Inferior parietal cortex (tissue), 1 donor: ENCODE data around the gene NHLRC4.

Experiments used
- DNase-seq: peaks from one replicate; pipeline ENCODE4 v3.0.0-alpha.2; 2016; ENCODE audit errors: extremely low spot score

The NHLRC4 gene

DNA sequence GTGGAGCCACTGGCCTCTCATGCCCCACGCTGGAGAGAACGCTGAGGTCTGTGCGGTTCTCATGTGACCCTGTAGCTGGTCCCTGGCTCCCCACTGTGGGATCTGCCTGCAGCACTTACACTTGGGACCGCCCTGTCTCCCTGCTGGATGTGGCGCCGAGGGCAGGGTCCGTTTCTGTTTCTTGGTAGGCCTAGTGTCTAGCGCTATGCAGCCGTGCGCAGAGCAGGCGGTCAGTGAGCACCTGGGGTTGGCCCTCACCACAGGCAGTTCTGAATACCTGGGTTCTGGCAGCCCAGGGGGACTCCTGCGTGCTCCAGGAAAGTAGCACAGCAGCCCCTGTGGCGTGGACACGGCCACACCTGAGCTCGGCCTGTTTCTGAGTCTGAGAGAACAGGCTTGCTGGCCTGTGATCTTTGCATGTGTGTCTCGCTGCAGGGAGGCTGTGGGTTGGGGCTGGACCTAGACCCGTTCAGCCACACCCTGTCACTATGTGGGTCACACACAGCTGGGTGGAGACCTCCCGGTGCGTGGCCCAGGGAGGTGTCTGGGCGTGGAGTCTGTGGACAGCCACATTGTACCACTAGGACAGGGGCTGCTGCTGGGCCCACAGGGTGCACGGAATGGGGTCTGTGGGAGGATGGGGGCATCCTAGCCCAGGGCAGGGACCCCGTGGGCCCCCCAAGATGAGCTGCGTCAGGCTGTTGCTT, 36.5 kb upstream of the NHLRC4 start:
- no peak for DNase-seq

DNA sequence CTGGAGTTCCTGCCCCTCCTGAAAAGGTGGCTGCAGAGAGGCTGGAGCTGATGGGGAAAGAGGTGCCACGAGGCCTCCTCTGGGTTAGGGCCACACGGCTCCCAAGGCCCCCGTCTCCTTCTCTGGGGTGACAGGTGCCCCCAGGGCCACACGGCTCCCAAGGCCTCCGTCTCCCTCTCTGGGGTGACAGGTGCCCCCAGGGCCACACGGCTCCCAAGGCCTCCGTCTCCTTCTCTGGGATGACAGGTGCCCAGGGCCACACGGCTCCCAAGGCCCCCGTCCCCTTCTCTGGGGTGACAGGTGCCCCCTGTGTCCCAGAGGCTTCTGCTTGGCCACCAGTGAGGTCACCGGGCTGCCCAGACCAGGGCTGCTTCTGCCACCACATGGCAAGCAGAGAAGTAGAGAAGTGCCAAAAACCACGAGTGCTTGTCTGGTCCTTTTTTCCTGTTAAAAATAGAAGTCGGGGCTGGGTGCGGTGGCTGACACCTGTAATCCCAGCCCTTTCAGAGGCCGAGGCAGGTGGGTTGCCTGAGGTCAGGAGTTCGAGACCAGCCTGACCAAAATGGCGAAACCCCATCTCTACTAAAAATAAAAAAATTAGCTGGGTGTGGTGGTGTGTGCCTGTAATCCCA, 35.2 kb upstream of the NHLRC4 start:
- DNase-seq: no peak

GRCh38 chr16:533391-534123, 33.2 kb upstream of the NHLRC4 start:
- no peak for DNase-seq

DNA sequence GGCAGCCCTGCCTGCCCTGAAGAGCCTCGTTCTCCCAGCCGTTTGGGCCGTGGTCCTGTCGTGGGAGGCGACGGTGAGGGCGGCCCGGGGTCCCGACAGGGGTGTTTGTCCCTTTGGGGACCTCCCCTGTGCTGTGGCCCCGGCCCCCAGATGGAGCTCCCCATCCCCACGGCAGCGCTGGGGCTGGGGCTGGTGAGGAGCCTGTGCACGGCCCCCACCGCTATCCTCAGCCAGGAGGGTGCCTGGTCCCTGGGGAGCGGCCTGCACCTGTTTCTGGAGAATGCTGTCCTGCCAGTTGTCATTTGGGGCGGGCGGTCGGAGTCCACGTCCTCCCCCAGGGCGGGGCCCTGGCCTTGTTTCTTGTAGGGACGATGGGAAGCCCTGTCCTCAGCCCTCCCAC, 32.7 kb upstream of the NHLRC4 start:
- no peak for DNase-seq

DNA sequence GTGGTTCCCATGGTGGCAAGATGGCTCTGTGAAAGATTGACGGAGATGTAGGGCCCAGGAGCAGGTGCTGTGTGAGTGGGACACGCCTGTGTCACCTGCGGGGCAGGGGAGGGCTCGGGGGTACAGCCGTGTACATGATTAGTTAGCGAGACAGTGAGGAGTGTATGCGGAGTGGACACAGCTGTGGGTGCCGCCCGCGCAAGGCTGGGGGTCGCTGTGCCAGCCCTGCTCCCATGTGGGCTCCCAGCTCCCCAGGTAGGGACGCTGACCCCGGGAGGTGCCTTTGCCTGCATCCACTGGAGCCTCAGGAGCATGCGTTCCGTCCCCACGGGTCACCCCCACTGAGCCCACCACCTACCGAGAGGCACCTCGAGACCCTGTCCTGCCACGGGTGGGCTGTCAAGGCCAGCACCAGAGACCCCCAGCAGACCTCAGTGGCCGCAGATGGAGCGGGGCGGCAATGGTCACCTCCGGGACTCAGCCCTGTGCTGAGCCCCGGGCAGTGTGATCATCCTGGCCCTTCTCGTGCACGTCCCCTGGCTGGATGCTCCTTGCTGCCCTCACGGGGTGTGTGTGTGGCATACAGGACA, 31.9 kb upstream of the NHLRC4 start:
- no peak for DNase-seq

GRCh38 chr16:535446-536405, 31.1 kb upstream of the NHLRC4 start:
- DNase-seq: no peak

DNA sequence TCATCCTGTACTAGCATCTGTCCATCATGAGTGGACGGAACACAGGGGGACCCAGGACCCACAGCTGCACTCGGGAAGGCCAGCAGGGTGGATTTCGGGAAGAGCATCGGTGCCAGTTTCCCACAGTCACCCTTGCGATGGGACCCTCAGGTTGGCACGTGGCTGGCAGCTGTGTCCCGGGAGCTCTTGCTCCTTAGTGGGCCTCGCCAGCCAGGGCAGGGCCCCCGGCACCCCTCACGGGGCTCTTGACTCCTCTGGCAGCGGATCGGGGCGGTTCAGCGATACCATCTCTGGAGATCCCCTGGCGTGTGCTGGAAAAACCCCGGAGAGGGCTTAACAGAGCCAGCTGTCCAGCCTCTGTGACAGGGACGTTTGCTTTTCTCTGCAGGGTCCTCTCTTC, 30.1 kb upstream of the NHLRC4 start:
- no peak for DNase-seq

DNA sequence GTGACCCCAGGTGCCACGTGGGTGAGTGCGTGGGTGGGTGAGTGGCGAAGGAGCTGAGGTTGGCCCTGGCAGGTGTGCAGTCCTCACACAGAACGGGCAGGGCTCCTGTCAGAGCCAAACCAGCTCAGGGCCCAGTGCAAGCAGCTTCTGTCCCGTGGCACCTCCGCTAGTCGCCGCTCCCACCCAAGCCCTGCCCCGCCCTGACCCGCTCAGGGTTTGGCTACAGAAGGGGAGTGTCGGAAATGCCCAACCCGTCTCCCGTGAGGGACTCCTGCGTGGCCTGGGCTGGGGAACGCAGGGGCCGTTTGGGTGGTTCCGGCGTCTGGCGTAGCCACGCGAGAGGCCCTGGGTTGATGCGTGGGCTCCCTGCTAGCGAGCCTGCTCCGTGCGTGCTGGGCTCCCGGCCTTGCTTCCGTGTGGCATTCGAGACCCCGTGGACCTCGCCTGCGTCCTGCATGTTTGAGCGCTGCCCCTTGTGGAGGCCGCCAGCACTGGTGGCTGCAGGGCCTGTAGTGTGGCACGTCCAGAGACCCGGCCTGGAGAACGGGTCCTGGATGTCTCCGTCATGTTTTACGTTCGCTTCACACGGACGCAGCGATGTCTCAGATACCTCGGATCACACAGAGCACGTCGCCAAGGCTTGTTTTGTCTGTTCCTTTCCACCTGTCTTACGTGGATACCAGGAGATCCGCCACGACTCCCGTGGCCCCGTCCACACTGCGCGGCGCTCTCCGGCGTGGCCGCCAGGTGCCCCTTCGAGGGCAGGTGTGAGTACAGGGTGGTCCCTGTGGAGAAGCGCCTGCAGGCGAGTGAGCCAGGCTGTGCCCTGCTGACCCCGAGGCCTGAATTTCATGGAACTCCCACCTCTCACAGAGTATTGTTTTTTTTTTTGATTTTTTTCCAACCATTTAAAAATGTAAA, 29.1 kb upstream of the NHLRC4 start:
- no peak for DNase-seq

DNA sequence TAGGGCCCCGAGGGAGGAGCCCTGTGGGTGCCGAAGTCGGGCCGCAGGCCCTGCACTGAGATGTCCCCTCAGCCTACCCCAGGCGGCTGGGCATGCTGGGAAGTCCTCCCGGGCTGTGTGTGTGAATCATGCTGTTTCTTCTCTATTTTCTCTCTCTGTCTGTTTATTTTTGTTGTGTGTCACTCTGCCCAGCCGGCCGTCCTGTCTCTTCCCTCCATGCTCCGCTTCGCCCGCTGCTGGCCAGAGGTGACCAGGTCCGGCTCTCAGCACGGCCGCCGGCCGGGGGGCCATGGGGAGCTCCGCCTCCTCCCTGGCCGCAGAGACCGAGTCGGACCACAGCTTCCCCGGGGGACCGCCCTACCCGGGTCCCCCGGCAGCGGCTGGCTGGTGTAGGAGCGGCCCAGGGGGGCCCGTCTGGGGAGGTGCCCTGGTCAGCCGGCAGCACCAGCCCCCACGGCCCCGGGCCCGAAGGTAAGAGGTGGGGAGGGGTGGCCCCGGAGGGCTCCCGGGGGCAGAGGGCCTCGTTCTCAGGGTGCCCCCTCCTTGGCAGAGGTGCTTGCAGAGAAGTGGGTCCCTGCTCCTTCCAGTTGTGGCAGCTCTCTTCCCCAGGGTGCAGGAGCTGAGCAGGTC, 26.8 kb upstream of the NHLRC4 start:
- no peak for DNase-seq

DNA sequence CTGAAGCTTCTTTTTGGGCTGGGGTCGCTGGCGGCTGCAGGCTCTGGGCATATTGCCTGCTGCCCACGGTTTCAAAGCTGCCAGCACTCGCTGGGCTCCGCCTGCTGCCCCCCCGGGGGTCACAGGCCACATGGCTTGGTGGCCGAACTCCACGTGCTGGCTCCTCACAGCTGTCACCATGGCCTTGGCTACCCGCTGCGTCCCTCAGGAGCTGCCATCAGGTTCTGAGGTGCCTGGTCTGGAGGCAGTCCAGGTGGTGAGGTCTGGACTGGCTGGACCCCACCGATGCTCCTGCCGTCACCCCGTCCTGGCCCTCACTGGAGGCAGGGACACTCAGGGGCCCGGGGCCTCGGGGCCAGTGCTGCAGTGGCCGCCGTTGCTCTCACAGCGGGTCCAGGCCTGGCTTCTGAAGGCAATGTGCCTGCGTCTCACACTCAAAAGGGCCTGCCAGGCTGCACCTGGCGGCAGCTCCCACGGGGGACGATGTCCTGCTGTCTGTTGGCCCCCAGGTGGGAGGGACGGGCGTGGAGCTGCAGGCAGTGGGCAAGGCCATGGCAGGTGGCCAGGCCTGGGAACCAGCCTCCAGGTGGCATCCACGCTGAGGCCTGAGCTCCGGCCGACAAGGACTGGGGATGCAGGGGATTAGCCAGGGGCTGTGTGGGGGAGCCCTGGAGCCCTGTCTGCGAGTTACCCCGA, 26.0 kb upstream of the NHLRC4 start:
- no peak for DNase-seq

- DNase-seq: no peak
Observed at GRCh38 chr16:543301-544164, 23.3 kb upstream of the NHLRC4 start.

GRCh38 chr16:544517-544916, 22.3 kb upstream of the NHLRC4 start:
- no peak for DNase-seq

DNA sequence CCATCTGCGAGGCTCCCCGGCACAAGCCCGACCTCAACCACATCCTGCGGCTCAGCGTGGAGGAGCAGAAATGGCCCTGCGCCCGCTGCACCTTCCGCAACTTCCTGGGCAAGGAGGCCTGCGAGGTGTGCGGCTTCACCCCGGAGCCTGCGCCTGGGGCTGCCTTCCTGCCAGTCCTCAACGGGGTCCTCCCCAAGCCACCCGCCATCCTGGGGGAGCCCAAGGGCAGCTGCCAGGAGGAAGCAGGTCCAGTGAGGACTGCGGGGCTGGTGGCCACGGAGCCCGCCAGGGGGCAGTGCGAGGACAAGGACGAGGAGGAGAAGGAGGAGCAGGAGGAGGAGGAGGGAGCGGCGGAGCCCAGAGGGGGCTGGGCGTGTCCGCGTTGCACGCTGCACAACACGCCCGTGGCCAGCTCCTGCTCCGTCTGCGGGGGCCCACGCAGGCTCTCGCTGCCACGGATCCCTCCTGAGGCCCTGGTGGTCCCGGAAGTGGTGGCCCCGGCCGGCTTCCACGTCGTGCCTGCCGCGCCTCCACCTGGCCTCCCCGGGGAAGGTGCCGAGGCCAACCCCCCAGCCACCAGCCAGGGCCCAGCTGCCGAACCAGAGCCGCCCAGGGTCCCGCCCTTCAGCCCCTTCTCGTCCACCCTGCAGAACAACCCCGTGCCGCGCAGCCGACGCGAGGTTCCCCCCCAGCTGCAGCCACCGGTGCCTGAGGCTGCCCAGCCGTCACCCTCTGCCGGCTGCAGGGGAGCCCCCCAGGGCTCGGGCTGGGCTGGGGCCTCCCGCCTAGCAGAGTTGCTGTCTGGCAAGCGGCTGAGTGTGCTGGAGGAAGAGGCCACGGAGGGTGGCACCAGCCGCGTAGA, 19.7 kb upstream of the NHLRC4 start:
- peak; percentile 51 for DNase-seq

DNA sequence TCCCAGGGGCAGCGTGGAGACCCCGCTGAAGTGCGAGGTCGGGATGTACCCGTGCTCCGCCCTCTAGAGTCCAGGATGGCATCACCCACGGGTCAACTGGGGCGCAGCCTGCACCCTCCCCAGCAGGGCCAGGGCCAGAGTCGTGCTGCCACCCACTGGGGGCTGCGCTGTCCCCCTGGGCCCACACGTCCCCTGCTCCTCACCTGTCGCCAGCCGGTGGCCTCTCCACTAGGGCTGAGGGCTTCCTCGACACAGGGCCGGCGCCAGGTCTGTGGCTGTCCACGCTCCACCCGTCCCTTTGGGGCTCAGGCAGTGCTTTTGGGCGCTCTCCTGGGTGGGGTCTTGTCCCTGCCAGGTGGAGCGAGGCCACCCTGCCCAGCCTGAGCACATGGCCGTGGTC, 18.2 kb upstream of the NHLRC4 start:
- no peak for DNase-seq

- DNase-seq: no peak
Observed at GRCh38 chr16:549544-550263, 17.1 kb upstream of the NHLRC4 start.

- no peak for DNase-seq
Observed at GRCh38 chr16:551210-551609, 15.6 kb upstream of the NHLRC4 start.

GRCh38 chr16:552171-552570, 14.6 kb upstream of the NHLRC4 start:
- DNase-seq: no peak
